ENCODE measurements around the gene CBLC.

Gene CBLC

DNA sequence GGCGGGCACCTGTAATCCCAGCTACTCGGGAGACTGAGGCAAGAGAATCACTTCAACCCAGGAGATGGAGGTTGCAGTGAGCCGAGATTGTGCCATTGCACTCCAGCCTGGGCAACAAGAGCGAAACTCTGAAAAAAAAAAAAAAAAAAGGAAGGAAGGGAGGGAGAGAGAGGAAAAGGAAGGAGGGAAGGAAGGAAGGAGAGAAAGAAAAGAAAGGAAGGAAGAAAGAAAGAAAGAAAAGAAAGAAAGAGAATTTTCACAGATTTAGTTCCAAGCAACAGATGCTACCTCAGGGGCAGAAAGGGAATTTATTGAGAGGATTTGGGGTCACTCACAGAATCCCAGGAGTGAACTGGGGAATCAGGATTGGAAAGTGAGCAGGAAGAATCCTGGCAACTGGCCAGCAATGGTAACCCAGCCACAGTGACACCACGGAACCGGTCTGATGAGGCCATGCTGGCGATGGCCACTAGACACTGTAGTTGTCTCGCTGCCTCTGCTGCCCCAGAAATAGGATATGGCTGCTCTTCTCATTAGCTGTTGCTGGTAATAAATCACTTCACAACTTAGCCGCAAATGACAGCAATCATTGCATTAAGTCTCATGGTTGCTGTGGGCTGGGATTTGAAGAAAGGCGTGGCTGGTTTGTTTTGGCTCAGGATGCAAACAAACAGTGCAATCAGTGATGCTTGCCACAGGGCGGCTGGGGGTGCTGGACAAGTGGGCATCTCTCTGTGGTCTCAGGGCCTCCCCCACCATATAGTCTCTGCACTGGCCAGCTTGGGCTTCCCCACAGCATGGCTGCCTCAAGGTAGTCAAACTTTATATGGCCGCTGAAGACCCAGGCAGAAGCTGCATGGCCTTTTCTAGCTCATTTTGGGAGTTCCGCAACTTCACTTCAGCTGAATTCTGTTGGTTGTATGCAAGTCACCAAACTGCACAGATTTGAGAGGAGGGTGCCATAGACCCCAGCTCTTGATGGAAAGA, 26.0 kb downstream of the CBLC start:
- no peak overlapping the region for H3K4me2 ChIP-seq (ENCODE audit: low read length)
- H3K27me3 ChIP-seq (ENCODE audit: low read depth, low read length): peaks cover 52% of the 10 kb centered on the region
- H4K20me1 ChIP-seq (ENCODE audit: insufficient read depth, low read length): no peaks in the 10 kb centered on the region
- H3K79me2 ChIP-seq (ENCODE audit: low read length): no peaks in the 10 kb centered on the region
- peaks cover 7% of the 10 kb centered on the region for H3K4me1 ChIP-seq (ENCODE audit: low read length)
- no peak overlapping the region for H2AFZ ChIP-seq (ENCODE audit: low read depth, low read length)
- H3K9ac ChIP-seq (ENCODE audit: low read length): no peak overlapping the region
- H3K4me3 ChIP-seq (ENCODE audit: low read length): no peak overlapping the region
- no peaks in the 10 kb centered on the region for H3K9me3 ChIP-seq (ENCODE audit: insufficient read depth, low read length)
- no peaks in the 10 kb centered on the region for H3K36me3 ChIP-seq (replicated peaks; ENCODE audit: low read depth, low read length)
- H3K27ac ChIP-seq (ENCODE audit: low read length): no peak overlapping the region
- TF ChIP-seq, protein P1, sequence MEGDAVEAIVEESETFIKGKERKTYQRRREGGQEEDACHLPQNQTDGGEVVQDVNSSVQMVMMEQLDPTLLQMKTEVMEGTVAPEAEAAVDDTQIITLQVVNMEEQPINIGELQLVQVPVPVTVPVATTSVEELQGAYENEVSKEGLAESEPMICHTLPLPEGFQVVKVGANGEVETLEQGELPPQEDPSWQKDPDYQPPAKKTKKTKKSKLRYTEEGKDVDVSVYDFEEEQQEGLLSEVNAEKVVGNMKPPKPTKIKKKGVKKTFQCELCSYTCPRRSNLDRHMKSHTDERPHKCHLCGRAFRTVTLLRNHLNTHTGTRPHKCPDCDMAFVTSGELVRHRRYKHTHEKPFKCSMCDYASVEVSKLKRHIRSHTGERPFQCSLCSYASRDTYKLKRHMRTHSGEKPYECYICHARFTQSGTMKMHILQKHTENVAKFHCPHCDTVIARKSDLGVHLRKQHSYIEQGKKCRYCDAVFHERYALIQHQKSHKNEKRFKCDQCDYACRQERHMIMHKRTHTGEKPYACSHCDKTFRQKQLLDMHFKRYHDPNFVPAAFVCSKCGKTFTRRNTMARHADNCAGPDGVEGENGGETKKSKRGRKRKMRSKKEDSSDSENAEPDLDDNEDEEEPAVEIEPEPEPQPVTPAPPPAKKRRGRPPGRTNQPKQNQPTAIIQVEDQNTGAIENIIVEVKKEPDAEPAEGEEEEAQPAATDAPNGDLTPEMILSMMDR (IDR thresholded peaks at IDR 0.05; ENCODE audit: low read depth, low read length): no peak
- TF ChIP-seq EZH2phosphoT487 (IDR thresholded peaks at IDR 0.05; ENCODE audit: low read depth): no peak

DNA sequence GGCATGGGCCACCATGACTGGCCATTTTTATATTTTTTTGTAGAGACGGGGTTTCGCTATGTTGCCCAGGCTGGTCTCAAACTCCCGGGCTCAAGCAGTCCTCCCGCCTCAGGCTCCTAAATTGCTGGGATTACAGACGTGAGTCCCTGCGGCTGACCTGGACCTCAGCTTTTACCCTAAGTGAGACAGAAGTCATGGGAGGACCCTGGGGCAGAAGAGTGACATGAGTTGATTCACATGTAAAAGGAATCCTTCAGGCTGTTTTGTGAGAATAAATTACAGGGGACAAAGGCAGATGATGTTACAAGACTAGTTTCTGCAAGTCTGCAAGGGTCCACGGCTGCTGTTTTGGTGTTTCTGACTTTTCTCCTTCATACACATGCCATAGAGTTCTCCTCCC, 28.6 kb downstream of the CBLC start:
- H2AFZ ChIP-seq (ENCODE audit: low read depth, low read length): no peak overlapping the region
- H3K36me3 ChIP-seq (replicated peaks; ENCODE audit: low read depth, low read length): no peaks in the 10 kb centered on the region
- no peak overlapping the region for H3K4me3 ChIP-seq (ENCODE audit: low read length)
- no peak overlapping the region for H3K9ac ChIP-seq (ENCODE audit: low read length)
- H3K27ac ChIP-seq (ENCODE audit: low read length): no peak overlapping the region
- H3K4me1 ChIP-seq (ENCODE audit: low read length): 0 out of 2 replicates have a peak, but pooled peaks cover 3% of the 10 kb centered on the region
- peaks cover 48% of the 10 kb centered on the region for H3K27me3 ChIP-seq (ENCODE audit: low read depth, low read length)
- no peak overlapping the region for H3K4me2 ChIP-seq (ENCODE audit: low read length)
- no peak for TF ChIP-seq EZH2phosphoT487 (IDR thresholded peaks at IDR 0.05; ENCODE audit: low read depth)
- TF ChIP-seq, protein P1 (IDR thresholded peaks at IDR 0.05; ENCODE audit: low read depth, low read length): no peak
- no peaks in the 10 kb centered on the region for H4K20me1 ChIP-seq (ENCODE audit: insufficient read depth, low read length)
- H3K9me3 ChIP-seq (ENCODE audit: insufficient read depth, low read length): no peaks in the 10 kb centered on the region
- H3K79me2 ChIP-seq (ENCODE audit: low read length): no peaks in the 10 kb centered on the region

DNA sequence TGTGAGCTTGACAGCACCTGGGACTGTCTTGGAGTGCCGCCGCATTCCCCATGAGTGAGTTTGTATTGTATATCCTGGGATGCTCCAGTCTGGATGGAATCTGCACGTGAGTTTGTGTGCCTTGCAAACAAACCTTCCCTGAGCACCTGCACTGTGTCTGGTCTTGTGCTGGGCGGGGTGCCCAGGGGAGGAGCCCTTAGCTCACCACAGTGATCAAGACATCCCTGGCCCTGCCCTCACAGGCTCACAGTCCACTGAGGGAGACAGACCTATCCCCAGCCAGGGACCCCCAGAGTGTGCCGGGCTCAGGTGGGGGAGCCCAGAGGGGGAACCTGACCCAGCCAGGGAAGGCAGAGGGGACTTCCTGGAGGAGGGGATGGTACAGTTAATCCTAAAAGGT, 29.5 kb downstream of the CBLC start:
- TF ChIP-seq EZH2phosphoT487 (IDR thresholded peaks at IDR 0.05; ENCODE audit: low read depth): no peak
- TF ChIP-seq, protein P1 (IDR thresholded peaks at IDR 0.05; ENCODE audit: low read depth, low read length): no peak
- no peak overlapping the region for H3K4me2 ChIP-seq (ENCODE audit: low read length)

DNA sequence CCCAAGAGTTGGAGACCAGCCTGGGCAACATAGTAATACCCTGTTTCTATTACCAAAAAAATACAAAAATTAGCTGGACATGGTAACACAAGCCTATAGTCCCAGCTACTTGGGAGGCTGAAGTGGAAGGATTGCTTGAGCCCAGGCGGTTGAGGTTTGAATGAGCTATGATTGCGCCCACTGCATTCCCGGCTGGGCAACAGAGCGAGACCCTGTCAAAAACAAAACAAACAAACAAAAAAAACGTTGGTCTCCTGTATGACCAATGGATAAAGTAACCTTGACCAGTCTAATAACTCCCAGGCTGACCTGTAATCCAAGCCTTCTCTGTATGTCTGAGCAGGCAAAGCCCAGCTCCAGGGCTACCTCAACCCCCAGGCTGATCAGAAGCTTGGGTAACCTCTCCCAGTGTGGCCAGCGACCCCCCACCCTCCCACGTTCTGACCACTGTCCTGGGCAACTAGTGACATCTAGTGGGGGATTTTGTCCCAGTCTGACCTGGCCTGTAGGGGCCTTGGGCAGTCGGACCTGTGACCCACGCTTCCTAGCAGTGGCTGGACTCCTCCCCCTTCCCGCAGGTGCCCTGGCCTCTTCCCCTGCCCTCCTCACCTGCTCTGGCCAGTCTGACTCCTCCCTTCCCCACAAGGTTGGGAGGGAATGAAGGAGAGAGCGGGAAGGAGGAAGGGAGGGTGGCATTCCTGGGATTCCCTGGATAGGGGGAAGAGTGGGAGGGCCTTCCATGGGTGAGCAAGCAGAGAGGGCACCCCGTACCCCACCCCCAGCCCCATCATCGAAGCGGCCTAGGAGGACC, 30.2 kb downstream of the CBLC start:
- no peak overlapping the region for H3K27ac ChIP-seq (ENCODE audit: low read length)
- H4K20me1 ChIP-seq (ENCODE audit: insufficient read depth, low read length): no peaks in the 10 kb centered on the region
- H3K79me2 ChIP-seq (ENCODE audit: low read length): no peaks in the 10 kb centered on the region
- H3K4me3 ChIP-seq (ENCODE audit: low read length): no peak overlapping the region
- H3K4me2 ChIP-seq (ENCODE audit: low read length): no peak overlapping the region
- no peaks in the 10 kb centered on the region for H3K9me3 ChIP-seq (ENCODE audit: insufficient read depth, low read length)
- H2AFZ ChIP-seq (ENCODE audit: low read depth, low read length): no peak overlapping the region
- 0 out of 2 replicates have a peak, but pooled peaks cover 2% of the 10 kb centered on the region for H3K4me1 ChIP-seq (ENCODE audit: low read length)
- TF ChIP-seq EZH2phosphoT487 (IDR thresholded peaks at IDR 0.05; ENCODE audit: low read depth): no peak
- TF ChIP-seq, protein P1 (IDR thresholded peaks at IDR 0.05; ENCODE audit: low read depth, low read length): peak; percentile 69
- H3K9ac ChIP-seq (ENCODE audit: low read length): no peak overlapping the region
- H3K27me3 ChIP-seq (ENCODE audit: low read depth, low read length): peaks cover 40% of the 10 kb centered on the region
- no peaks in the 10 kb centered on the region for H3K36me3 ChIP-seq (replicated peaks; ENCODE audit: low read depth, low read length)

More for the DNA sequence above, 29.5 kb downstream of the CBLC start:
- Histone ChIP-seq H3K36me3 (replicated peaks; ENCODE audit: low read depth, low read length) (no peaks in the 10 kb centered on the region), H3K4me3 (ENCODE audit: low read length) (no peak overlapping the region), H2AFZ (ENCODE audit: low read depth, low read length) (no peak overlapping the region), H4K20me1 (ENCODE audit: insufficient read depth, low read length) (no peaks in the 10 kb centered on the region), H3K79me2 (ENCODE audit: low read length) (no peaks in the 10 kb centered on the region), H3K9me3 (ENCODE audit: insufficient read depth, low read length) (no peaks in the 10 kb centered on the region), H3K4me1 (ENCODE audit: low read length) (0 out of 2 replicates have a peak, but pooled peaks cover 3% of the 10 kb centered on the region), H3K9ac (ENCODE audit: low read length) (no peak overlapping the region), H3K27ac (ENCODE audit: low read length) (no peak overlapping the region), H3K27me3 (ENCODE audit: low read depth, low read length) (peaks cover 47% of the 10 kb centered on the region)

Measured in OCI-LY3 (cell line).